Activated CD8-positive, alpha-beta memory T cell treated with anti-CD3 and anti-CD28 coated beads for 48 hours (primary cell): ENCODE measurements around the gene ZXDC.

Experiments
- DNase-seq, 3 experiments: peaks; one replicate each; pipeline ENCODE4 v3.0.0-alpha.2; 2020; ENCODE audit warnings: low read depth in 2 of 3, low spot score in 2 of 3

ZXDC gene

GRCh38 chr3:126511291-126511690, 35.6 kb upstream of the ZXDC start:
- no peak for DNase-seq

DNA sequence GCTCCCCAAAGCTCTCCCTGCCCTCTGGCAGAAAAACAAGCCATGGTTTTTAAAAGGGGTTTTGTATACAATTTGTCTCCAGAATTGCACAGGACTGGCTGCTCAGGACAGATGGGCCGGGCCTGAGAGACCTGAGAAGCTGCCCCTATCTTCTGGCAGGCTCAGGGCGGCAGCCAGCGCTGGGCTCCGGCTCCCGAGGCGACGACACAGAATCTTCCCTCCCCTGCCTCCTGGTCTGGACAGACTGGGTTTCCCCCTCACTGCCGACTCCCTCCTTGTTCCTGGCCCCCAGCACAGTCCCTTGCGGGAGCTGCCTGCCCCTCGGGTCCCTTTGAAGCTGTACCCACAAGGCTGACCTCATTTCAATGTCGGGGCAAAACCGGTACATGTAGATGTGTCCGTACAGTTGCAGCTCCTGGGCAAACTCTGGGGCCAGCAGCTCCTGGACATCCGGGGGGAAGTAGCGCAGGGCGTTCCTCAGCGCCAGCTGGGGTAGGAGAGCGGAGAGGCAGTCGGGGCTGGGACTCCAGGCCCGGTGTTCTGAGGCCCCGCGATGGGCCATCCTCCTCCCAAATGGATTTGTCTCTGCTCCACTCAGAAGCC, 34.7 kb upstream of the ZXDC start:
- no peak for DNase-seq

GRCh38 chr3:126509597-126510307, 34.1 kb upstream of the ZXDC start:
- no peak for DNase-seq

DNA sequence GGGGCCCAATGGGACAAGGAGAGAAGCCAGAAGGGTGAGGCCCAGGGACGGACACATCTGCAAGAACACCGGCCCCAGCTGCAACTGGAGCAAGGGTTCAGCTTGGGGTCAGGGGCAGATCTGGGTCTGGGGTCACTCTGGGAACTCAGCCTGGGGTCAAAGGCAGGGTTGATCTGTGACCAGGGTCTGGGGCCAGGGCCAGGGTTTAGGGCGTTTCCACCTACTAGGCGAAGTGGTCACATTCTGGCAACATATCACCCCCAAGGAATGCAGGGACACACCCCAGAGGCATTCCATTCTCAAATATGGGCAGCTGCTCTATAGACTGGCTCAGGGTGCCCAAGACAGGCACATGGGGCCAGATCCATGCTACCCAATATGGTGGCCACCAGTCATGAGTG, 32.9 kb upstream of the ZXDC start:
- no peak for DNase-seq

GRCh38 chr3:126507886-126508285, 32.2 kb upstream of the ZXDC start:
- no peak for DNase-seq

- no peak for DNase-seq
Measured at GRCh38 chr3:126503701-126504100, 28.0 kb upstream of the ZXDC start.

DNA sequence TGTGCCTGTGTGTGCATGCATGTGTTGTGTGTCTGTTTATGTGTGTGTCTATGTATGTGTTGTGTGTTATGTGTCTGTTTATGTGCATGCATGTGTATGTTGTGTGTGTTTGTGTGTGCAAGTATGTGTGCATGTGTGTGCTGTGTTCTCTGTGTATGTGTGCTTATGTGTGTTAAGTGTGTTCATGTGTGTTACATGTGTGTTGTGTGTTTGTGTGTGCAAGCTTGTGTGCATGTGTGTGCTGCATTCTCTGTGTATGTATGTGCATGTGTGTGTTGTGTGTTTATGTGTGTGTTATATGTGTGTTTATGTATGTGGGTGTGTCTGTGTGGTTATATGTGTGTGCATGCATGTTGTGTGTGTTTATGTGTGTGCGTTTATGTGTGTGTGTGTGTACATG, 27.0 kb upstream of the ZXDC start:
- DNase-seq: no peak

GRCh38 chr3:126501736-126502135, 26.0 kb upstream of the ZXDC start:
- DNase-seq: no peak

GRCh38 chr3:126501054-126501453, 25.4 kb upstream of the ZXDC start:
- DNase-seq: no peak

GRCh38 chr3:126500016-126500415, 24.3 kb upstream of the ZXDC start:
- no peak for DNase-seq

- DNase-seq: no peak
Measured at GRCh38 chr3:126499401-126499800, 23.7 kb upstream of the ZXDC start.

GRCh38 chr3:126498929-126499328, 23.2 kb upstream of the ZXDC start:
- DNase-seq: no peak

- DNase-seq: no peak
Measured at GRCh38 chr3:126498461-126498860, 22.8 kb upstream of the ZXDC start.

GRCh38 chr3:126497956-126498355, 22.3 kb upstream of the ZXDC start:
- no peak for DNase-seq

GRCh38 chr3:126496894-126497850, 21.5 kb upstream of the ZXDC start:
- DNase-seq: no peak

DNA sequence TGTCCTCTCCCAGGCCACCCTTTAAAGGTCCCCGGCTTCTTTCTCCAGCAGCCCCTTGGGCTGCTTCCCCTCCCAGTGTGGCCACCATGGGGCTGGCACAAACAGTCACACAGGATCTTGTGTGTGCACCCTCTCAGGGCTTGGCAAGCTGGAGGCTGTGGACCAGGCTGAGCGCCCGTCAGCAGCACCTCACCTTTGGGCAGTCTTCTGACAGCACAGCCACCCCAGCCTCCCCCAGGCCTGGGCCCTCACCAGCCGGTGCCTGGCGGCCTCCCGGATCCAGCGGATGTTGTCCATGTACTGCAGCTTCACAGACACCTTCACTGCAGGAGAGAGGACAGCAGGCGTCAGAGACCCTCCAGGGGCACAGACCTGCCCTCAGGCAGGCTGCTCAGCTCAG, 20.1 kb upstream of the ZXDC start:
- no peak for DNase-seq

DNA sequence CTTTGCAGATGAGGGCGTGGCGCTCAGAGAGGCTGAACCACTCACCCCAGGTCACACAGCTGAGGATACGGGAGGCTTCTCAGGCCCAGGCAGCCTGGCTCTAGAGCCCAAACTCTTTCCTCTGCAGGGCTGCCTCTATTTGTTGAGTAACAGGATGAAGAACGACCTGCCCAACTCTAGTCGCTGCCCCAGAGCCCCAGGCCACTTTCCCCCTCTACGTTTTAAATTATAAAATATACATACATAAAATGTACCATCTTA, 19.2 kb upstream of the ZXDC start:
- no peak for DNase-seq

DNA sequence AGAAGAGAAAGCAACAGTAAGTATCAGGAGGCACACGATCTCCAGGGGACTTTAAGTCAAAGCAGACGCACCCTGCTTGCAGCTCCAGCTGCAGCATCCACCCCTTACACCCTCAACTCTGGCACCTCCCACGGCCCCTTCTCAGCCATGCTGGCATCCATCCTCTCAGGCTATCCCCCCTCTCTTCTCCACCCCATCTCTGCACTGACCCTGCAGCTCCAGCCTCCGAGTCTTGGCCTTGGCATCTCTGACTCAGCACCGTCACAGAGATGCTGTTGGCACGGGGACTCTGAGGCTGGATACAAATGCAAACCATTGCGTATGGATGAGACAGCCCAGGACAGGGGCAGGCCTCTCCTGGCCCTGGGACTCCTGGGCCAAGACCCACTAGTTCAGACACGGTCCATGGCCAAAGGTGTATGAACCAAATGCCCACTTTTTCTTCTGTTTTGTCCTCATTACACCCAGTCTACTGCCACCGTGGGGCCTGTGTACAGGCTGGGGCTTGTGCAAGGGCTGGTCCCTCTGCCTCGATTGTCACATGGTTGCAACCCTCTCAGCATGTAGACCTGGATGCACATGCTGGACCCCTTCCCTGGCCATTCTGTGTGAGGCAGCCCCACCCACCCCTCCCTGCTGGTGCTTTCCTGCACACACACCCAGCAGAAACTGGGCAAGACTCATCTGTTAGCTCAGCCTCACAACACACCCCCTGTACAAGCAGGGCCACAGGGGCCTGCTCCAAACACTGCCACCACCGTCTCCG, 18.7 kb upstream of the ZXDC start:
- DNase-seq: no peak

GRCh38 chr3:126493739-126494138, 18.0 kb upstream of the ZXDC start:
- DNase-seq: no peak

DNA sequence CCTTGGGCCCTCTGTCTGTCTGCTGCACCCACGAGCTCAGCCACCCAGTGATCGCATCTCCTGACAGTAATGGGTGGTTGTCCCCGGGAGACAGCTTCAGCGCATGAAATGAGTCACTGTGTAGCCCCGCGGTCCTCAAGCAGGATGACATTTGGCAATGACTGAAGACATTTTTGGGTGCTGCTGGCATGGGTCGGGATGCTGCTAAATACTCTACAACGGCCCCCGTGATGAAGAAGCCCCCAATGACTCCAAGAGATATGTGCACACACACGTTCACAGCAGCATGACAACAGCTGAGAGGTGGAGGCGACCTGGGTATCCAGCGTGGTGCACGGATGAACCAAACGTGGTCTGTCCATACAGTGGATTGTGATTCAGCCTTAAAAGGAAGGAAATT, 17.4 kb upstream of the ZXDC start:
- no peak for DNase-seq

DNA sequence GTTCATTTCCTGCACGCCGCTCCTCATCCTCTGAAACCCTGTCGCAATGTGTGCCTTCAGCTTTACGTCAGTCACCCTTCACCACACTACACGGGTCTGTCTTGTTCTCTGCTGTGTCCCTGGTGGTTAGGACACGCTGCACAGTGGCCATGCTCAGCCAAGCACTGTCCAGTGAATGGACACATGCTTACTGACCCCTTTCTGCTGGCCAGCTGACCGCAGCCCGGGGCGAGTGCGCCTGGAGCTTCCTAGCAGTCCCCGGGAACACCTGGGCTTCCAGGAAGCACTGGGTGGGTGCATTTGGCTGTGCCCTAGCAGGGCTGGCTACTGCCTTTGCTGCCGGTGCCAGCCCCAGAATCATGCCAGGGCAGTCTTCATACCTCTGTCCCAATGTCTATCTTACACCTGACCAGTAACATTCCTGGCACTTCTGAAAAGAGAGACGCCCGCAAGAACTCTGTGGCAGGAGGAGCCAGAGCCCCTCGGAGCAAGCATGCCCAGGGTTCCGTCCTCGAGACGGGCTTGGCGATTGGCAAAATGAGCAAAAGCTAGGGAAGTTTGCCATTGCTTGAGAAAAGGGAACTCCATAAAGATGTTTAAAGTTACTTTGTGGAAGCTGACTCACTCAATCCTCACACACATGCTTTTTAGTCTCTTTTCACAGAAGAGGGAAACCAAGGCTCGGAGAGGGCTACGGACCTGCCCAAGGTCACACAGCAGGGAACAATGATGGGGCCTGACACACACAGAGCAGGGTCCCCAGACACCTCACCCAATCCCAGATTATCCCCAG, 15.7 kb upstream of the ZXDC start:
- DNase-seq: no peak
